ENCODE results near the gene ATG3. TPM values are rescaled to one million over a fixed set of nuclear protein-coding genes. Genes with fewer than 3 reads are reported as not detected.

Gene ATG3
- total RNA-seq, 1 experiment from 2014 or later, result 60.1 TPM

DNA sequence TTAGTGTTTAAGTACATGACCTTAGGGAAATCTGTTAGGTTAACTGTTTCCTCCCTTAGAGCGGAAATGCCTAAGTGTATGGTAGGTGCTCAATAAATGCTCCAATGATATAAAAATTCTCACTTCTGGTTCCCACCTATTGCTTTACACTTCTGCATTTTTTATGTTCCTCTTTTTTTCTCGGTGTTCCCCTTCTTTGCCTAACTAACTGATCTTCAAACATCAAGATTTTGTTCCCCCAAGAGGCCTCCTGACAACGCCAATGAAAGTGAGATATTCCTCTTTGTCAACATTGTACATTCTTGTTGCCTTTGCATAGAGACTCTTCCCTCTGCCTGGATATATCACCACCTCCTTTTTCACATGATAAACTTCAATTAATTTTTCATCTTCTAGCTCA lies 17.5 kb upstream of the ATG3 start:
- Mint-ChIP-seq H3K36me3 (peaks cover 23% of the 10 kb centered on the region), H3K4me3 (no peak overlapping the region), H3K9me3 (no peaks in the 10 kb centered on the region), H3K27me3 (ENCODE audit: low read depth) (no peaks in the 10 kb centered on the region), H3K4me1 (peaks cover 18% of the 10 kb centered on the region), H3K27ac (no peak overlapping the region)
- ATAC-seq, result no peak
- no peak for DNase-seq (ENCODE audit: low spot score)
- POLR2A ChIA-PET, result no interaction called here
- no peak for TF ChIP-seq ATF1 (CRISPR knock-in tag; IDR thresholded peaks at IDR 0.05)
- TF ChIP-seq ZNF423 (CRISPR knock-in tag; IDR thresholded peaks at IDR 0.05), result no peak
- no peak for TF ChIP-seq SMAD3 (CRISPR knock-in tag; IDR thresholded peaks at IDR 0.05; ENCODE audit: borderline replicate concordance)
- TF ChIP-seq, protein P1, sequence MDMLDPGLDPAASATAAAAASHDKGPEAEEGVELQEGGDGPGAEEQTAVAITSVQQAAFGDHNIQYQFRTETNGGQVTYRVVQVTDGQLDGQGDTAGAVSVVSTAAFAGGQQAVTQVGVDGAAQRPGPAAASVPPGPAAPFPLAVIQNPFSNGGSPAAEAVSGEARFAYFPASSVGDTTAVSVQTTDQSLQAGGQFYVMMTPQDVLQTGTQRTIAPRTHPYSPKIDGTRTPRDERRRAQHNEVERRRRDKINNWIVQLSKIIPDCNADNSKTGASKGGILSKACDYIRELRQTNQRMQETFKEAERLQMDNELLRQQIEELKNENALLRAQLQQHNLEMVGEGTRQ (CRISPR knock-in tag; IDR thresholded peaks at IDR 0.05), result no peak
- TF ChIP-seq, protein P2, sequence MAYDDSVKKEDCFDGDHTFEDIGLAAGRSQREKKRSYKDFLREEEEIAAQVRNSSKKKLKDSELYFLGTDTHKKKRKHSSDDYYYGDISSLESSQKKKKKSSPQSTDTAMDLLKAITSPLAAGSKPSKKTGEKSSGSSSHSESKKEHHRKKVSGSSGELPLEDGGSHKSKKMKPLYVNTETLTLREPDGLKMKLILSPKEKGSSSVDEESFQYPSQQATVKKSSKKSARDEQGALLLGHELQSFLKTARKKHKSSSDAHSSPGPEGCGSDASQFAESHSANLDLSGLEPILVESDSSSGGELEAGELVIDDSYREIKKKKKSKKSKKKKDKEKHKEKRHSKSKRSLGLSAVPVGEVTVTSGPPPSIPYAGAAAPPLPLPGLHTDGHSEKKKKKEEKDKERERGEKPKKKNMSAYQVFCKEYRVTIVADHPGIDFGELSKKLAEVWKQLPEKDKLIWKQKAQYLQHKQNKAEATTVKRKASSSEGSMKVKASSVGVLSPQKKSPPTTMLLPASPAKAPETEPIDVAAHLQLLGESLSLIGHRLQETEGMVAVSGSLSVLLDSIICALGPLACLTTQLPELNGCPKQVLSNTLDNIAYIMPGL (CRISPR knock-in tag; IDR thresholded peaks at IDR 0.05), result no peak
- no peak for TF ChIP-seq JUN (CRISPR knock-in tag; IDR thresholded peaks at IDR 0.05)
- no peak for TF ChIP-seq HMGA2 (CRISPR knock-in tag; IDR thresholded peaks at IDR 0.05)
- no peak for TF ChIP-seq ZNF219 (CRISPR knock-in tag; IDR thresholded peaks at IDR 0.05; ENCODE audit: borderline replicate concordance)
- TF ChIP-seq, protein P3, sequence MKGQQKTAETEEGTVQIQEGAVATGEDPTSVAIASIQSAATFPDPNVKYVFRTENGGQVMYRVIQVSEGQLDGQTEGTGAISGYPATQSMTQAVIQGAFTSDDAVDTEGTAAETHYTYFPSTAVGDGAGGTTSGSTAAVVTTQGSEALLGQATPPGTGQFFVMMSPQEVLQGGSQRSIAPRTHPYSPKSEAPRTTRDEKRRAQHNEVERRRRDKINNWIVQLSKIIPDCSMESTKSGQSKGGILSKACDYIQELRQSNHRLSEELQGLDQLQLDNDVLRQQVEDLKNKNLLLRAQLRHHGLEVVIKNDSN (CRISPR knock-in tag; IDR thresholded peaks at IDR 0.05), result no peak
- TF ChIP-seq, protein P4, sequence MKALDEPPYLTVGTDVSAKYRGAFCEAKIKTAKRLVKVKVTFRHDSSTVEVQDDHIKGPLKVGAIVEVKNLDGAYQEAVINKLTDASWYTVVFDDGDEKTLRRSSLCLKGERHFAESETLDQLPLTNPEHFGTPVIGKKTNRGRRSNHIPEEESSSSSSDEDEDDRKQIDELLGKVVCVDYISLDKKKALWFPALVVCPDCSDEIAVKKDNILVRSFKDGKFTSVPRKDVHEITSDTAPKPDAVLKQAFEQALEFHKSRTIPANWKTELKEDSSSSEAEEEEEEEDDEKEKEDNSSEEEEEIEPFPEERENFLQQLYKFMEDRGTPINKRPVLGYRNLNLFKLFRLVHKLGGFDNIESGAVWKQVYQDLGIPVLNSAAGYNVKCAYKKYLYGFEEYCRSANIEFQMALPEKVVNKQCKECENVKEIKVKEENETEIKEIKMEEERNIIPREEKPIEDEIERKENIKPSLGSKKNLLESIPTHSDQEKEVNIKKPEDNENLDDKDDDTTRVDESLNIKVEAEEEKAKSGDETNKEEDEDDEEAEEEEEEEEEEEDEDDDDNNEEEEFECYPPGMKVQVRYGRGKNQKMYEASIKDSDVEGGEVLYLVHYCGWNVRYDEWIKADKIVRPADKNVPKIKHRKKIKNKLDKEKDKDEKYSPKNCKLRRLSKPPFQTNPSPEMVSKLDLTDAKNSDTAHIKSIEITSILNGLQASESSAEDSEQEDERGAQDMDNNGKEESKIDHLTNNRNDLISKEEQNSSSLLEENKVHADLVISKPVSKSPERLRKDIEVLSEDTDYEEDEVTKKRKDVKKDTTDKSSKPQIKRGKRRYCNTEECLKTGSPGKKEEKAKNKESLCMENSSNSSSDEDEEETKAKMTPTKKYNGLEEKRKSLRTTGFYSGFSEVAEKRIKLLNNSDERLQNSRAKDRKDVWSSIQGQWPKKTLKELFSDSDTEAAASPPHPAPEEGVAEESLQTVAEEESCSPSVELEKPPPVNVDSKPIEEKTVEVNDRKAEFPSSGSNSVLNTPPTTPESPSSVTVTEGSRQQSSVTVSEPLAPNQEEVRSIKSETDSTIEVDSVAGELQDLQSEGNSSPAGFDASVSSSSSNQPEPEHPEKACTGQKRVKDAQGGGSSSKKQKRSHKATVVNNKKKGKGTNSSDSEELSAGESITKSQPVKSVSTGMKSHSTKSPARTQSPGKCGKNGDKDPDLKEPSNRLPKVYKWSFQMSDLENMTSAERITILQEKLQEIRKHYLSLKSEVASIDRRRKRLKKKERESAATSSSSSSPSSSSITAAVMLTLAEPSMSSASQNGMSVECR (CRISPR knock-in tag; IDR thresholded peaks at IDR 0.05; ENCODE audit: borderline replicate concordance), result no peak
- no peak for TF ChIP-seq TP53 (CRISPR knock-in tag; IDR thresholded peaks at IDR 0.05)
- TF ChIP-seq, protein P5, sequence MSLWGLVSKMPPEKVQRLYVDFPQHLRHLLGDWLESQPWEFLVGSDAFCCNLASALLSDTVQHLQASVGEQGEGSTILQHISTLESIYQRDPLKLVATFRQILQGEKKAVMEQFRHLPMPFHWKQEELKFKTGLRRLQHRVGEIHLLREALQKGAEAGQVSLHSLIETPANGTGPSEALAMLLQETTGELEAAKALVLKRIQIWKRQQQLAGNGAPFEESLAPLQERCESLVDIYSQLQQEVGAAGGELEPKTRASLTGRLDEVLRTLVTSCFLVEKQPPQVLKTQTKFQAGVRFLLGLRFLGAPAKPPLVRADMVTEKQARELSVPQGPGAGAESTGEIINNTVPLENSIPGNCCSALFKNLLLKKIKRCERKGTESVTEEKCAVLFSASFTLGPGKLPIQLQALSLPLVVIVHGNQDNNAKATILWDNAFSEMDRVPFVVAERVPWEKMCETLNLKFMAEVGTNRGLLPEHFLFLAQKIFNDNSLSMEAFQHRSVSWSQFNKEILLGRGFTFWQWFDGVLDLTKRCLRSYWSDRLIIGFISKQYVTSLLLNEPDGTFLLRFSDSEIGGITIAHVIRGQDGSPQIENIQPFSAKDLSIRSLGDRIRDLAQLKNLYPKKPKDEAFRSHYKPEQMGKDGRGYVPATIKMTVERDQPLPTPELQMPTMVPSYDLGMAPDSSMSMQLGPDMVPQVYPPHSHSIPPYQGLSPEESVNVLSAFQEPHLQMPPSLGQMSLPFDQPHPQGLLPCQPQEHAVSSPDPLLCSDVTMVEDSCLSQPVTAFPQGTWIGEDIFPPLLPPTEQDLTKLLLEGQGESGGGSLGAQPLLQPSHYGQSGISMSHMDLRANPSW (CRISPR knock-in tag; conservative IDR thresholded peaks at IDR 0.05; ENCODE audit: low read depth), result no peak
- no peak for TF ChIP-seq ZNF121 (CRISPR knock-in tag; IDR thresholded peaks at IDR 0.05)
- no peak for TF ChIP-seq KAT7 (CRISPR knock-in tag; IDR thresholded peaks at IDR 0.05; ENCODE audit: borderline replicate concordance)
- TF ChIP-seq, protein P6, sequence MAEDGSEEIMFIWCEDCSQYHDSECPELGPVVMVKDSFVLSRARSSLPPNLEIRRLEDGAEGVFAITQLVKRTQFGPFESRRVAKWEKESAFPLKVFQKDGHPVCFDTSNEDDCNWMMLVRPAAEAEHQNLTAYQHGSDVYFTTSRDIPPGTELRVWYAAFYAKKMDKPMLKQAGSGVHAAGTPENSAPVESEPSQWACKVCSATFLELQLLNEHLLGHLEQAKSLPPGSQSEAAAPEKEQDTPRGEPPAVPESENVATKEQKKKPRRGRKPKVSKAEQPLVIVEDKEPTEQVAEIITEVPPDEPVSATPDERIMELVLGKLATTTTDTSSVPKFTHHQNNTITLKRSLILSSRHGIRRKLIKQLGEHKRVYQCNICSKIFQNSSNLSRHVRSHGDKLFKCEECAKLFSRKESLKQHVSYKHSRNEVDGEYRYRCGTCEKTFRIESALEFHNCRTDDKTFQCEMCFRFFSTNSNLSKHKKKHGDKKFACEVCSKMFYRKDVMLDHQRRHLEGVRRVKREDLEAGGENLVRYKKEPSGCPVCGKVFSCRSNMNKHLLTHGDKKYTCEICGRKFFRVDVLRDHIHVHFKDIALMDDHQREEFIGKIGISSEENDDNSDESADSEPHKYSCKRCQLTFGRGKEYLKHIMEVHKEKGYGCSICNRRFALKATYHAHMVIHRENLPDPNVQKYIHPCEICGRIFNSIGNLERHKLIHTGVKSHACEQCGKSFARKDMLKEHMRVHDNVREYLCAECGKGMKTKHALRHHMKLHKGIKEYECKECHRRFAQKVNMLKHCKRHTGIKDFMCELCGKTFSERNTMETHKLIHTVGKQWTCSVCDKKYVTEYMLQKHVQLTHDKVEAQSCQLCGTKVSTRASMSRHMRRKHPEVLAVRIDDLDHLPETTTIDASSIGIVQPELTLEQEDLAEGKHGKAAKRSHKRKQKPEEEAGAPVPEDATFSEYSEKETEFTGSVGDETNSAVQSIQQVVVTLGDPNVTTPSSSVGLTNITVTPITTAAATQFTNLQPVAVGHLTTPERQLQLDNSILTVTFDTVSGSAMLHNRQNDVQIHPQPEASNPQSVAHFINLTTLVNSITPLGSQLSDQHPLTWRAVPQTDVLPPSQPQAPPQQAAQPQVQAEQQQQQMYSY (CRISPR knock-in tag; IDR thresholded peaks at IDR 0.05), result no peak
- TF ChIP-seq ZNF138 (CRISPR knock-in tag; conservative IDR thresholded peaks at IDR 0.05), result no peak
- no peak for TF ChIP-seq ELF4 (CRISPR knock-in tag; IDR thresholded peaks at IDR 0.05; ENCODE audit: low read depth)
- TF ChIP-seq ZNF317 (CRISPR knock-in tag; IDR thresholded peaks at IDR 0.05; ENCODE audit: borderline replicate concordance, low read depth), result no peak
- TF ChIP-seq, protein P7, sequence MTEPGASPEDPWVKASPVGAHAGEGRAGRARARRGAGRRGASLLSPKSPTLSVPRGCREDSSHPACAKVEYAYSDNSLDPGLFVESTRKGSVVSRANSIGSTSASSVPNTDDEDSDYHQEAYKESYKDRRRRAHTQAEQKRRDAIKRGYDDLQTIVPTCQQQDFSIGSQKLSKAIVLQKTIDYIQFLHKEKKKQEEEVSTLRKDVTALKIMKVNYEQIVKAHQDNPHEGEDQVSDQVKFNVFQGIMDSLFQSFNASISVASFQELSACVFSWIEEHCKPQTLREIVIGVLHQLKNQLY (CRISPR knock-in tag; IDR thresholded peaks at IDR 0.05), result no peak
- CTCF ChIA-PET, result no interaction called here
